HG02623 (cell line): ENCODE data around the gene MAGED1.
"Not testable (repeated sequence)": the region's sequence is repeated elsewhere in the genome, so short reads cannot be mapped to it uniquely, and the experiment has no call there.

Source experiments
- ATAC-seq: cut with Tn5 transposase; IDR thresholded peaks from one replicate; pipeline ENCODE4 v1.9.1; 2021; ENCODE audit warnings: moderate library complexity; ENCODE audit not compliant: unreplicated experiment

Gene MAGED1

GRCh38 chrX:51893931-51894696, 691 bp downstream of the MAGED1 start:
- no peak for ATAC-seq

DNA sequence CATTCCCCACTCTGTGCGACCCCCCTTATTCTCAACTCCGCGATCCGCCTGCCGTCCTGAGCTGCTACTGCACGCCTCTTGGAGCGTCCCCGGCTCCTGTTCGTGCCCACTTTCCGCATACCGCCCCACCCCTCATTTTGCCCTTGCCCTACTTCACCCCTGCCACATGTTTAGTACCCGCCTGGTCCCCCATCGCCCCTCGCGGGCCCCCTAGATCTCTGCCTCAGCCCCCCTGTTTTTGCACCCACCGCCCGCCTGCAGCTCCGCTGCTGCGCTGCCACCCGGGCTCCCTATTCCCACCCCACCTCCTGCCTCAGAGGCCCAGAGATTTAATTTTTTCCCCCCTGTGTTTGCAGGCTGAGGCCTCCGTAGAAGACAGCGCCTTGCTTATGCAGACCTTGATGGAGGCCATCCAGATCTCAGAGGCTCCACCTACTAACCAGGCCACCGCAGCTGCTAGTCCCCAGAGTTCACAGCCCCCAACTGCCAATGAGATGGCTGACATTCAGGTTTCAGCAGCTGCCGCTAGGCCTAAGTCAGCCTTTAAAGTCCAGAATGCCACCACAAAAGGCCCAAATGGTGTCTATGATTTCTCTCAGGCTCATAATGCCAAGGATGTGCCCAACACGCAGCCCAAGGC, 1.4 kb downstream of the MAGED1 start:
- peak; percentile 33 for ATAC-seq

DNA sequence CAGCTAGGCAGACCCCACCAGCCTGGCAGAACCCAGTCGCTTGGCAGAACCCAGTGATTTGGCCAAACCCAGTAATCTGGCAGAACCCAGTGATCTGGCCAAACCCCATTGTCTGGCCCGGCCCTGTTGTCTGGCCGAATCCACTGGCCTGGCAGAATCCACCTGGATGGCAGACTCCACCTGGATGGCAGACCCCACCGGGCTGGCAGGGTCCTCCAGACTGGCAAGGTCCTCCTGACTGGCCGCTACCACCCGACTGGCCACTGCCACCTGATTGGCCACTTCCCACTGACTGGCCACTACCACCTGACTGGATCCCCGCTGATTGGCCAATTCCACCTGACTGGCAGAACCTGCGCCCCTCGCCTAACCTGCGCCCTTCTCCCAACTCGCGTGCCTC, 3.2 kb downstream of the MAGED1 start:
- ATAC-seq = no peak

GRCh38 chrX:51899741-51900140, 6.3 kb downstream of the MAGED1 start:
- ATAC-seq = no peak

DNA sequence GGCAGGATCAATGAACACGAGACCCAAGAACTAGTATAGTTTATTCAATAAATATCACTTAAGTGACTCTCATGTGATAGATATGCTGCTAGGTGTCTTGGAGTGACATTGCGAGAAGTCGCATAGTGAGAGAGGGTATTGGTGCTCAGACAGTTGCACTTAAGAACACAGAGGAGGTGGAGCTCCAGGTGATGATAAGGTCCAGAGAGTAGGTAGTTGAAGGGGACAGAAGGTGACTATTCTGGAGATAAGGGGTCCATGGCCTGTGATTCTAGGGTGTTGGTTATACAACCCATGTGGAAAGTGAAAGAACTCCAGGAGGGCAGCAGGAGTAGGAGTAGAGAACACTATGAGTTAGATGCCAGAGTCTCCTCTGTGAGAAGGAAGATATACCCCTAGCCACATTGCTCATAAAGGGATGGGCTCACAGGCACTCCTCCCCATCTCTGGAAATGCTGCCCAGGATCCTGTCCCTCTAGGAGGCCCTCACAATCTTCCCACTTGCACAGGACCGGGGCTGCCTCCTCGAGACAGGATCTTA, 9.2 kb downstream of the MAGED1 start:
- ATAC-seq = no peak

DNA sequence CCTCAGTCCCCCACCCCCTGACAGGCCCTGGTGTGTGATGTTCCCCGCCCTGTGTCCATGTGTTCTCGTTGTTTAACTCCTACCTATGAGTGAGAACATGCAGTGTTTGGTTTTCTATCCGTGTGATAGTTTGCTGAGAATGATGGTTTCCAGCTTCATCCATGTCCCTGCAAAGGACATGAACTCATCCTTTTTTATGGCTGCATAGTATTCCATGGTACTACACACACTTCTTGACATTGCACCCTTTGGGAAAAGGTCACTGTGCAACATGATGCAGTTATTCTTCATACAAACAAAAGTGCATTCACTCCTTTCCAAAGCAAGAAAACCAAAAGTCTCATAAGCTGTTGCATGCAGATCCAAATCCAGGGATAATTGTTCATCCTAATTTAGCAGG, 11.7 kb downstream of the MAGED1 start:
- ATAC-seq = not testable (repeated sequence)

DNA sequence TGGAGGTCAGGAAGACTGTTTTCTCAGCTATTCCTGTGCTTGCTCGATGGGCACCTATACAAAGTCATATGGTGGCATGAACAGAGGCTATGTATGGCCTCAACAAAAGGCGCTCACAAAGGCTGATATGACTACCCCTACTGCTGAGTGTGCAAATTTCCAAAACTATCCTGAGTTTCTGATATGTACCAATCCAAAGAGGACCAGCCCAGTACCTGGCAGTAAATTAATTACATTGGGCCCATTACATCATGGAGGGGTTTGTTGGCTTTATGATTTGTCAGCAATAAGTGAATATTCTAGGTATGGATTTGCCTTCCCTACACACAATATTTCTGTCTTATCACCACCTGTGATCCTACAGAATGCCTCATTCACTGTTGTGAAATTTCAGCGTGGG, 12.3 kb downstream of the MAGED1 start:
- no peak for ATAC-seq

- no peak for ATAC-seq
Observed at GRCh38 chrX:51917604-51918003, 24.2 kb downstream of the MAGED1 start.

DNA sequence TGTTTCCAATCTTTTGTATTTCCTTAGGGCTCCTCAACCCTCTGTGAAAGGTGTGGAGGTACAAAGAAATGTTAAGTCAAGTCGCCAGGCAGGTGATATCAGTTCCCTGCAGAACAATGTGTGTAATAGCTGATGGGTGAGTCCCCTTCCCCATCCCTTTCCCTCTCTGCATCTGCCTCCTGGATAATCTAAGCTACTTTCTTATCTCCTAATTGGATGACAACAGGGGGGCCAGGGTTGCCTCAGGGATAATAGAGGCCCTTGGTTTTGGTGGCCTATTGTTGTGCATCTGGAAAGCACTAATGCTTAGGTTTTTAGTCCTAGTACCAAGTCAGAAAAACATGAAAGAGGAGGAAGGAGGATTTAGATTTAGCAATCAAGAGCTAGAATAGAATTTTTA, 29.1 kb downstream of the MAGED1 start:
- no peak for ATAC-seq

GRCh38 chrX:51931566-51932150, 38.2 kb downstream of the MAGED1 start:
- no peak for ATAC-seq
